Activated CD4-positive, CD25-positive, alpha-beta regulatory T cell treated with anti-CD3 and anti-CD28 coated beads, Interleukin-2, amount 50 U/mL, for 24 hours (primary cell): ENCODE measurements around the gene MAN2A2.

Source experiments
- ATAC-seq, 2 donors: fragments of 150-1000 bp; cut with Tn5 transposase; one replicate each; pipeline ENCODE4 v1.10.0; 2021; ENCODE audit warnings: mild to moderate bottlenecking in 1 of 2, moderate library complexity in 1 of 2

Gene MAN2A2

DNA sequence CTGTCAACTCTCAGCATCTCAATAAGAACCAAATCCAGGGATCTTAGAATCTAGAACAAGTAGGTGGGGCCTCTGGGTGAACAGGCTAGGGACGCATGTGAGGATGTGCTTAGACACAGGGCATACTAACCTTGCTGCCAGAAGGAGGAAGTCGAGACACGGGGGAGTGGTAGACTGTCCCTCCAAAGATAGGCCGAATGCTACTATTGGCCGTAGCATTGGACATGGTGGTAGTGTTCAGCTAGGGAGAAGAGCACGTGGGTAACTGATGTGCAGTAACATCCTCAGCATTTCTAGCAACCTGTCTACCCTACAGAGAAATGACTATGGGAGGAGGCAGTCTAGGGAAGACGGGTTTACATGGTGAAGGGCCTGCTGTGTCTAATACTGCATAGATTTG lies 67.2 kb downstream of the MAN2A2 start:
- ATAC-seq: no peak

GRCh38 chr15:90972133-90972532 lies 69.0 kb downstream of the MAN2A2 start:
- no peak for ATAC-seq
